Glutamatergic neuron (in vitro differentiated cells): ENCODE measurements around the gene DCLK1. TPM values are rescaled to one million over a fixed set of nuclear protein-coding genes. Genes with fewer than 3 reads are reported as not detected.

Experiments used
- DNase-seq: peaks from one replicate; pipeline ENCODE4 v3.0.0; 2022
- H3K27ac Mint-ChIP-seq: one replicate; pipeline ENCODE4 v1.8.0; 2020; ENCODE audit warnings: mild to moderate bottlenecking, mixed read lengths, inconsistent platforms; ENCODE audit not compliant: unreplicated experiment
- H3K27me3 Mint-ChIP-seq: one replicate; pipeline ENCODE4 v1.8.0; 2020; ENCODE audit warnings: mild to moderate bottlenecking, moderate library complexity, mixed read lengths, inconsistent platforms; ENCODE audit not compliant: unreplicated experiment
- H3K36me3 Mint-ChIP-seq: one replicate; pipeline ENCODE4 v1.8.0; 2020; ENCODE audit warnings: mild to moderate bottlenecking, mixed read lengths, inconsistent platforms; ENCODE audit not compliant: unreplicated experiment
- H3K4me1 Mint-ChIP-seq: one replicate; pipeline ENCODE4 v1.8.0; 2020; ENCODE audit warnings: mild to moderate bottlenecking, low read depth, mixed read lengths, inconsistent platforms; ENCODE audit not compliant: unreplicated experiment
- H3K4me3 Mint-ChIP-seq: one replicate; pipeline ENCODE4 v1.8.0; 2020; ENCODE audit warnings: mild to moderate bottlenecking, mixed read lengths, inconsistent platforms; ENCODE audit not compliant: unreplicated experiment
- H3K9me3 Mint-ChIP-seq: one replicate; pipeline ENCODE4 v1.8.0; 2020; ENCODE audit warnings: mild to moderate bottlenecking, moderate library complexity, mixed read lengths, inconsistent platforms; ENCODE audit not compliant: unreplicated experiment
- total RNA-seq: library from RNA; stranded (reverse); fragmentation: NEBNext Ultra II Directional; extraction: Animal tissue kit (Norgen Biotek cat#: 25700); gene quantifications from one replicate; pipeline ENCODE4 v1.2.1, GENCODE V29; 2021; ENCODE audit not compliant: unreplicated experiment
- TF ChIP-seq, protein P1 (sequence below): fragments of 200-600 bp; sonication (generic); IDR thresholded peaks from one replicate; pipeline ENCODE4 v1.5.0; 2021; ENCODE audit not compliant: partially characterized antibody, unreplicated experiment

DCLK1 gene
- total RNA-seq, 1 donor from 2014 or later: 63.9 TPM

DNA sequence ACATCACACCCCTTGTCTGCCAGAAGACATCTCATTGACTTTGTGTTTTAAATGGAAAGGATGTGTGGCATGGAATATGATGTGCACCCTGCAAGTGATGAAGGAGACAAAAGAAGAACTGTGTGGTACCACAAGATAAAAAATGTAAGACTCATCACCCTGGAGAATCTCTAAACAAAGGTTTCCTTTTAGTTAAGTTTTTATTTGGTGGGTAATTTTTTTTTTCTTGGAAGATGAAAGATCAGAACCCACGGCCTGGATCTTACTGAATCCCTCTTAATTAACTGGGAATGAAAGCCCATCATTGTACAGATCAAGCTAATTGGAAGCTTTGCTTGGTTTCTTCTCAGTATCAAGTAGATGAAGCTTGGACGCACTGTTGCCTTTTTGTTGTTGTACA, 129.6 kb downstream of the DCLK1 start:
- Mint-ChIP-seq H3K27me3 (peaks cover 2% of the 10 kb centered on the region), H3K36me3 (no peaks in the 10 kb centered on the region), H3K27ac (no peak overlapping the region), H3K9me3 (peaks cover 2% of the 10 kb centered on the region), H3K4me1 (no peaks in the 10 kb centered on the region), H3K4me3 (no peak overlapping the region)
- TF ChIP-seq, protein P1, sequence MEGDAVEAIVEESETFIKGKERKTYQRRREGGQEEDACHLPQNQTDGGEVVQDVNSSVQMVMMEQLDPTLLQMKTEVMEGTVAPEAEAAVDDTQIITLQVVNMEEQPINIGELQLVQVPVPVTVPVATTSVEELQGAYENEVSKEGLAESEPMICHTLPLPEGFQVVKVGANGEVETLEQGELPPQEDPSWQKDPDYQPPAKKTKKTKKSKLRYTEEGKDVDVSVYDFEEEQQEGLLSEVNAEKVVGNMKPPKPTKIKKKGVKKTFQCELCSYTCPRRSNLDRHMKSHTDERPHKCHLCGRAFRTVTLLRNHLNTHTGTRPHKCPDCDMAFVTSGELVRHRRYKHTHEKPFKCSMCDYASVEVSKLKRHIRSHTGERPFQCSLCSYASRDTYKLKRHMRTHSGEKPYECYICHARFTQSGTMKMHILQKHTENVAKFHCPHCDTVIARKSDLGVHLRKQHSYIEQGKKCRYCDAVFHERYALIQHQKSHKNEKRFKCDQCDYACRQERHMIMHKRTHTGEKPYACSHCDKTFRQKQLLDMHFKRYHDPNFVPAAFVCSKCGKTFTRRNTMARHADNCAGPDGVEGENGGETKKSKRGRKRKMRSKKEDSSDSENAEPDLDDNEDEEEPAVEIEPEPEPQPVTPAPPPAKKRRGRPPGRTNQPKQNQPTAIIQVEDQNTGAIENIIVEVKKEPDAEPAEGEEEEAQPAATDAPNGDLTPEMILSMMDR: no peak
- DNase-seq: no peak

- Mint-ChIP-seq H3K4me3 (no peak overlapping the region), H3K36me3 (no peaks in the 10 kb centered on the region), H3K9me3 (no peaks in the 10 kb centered on the region), H3K4me1 (no peaks in the 10 kb centered on the region), H3K27me3 (peaks cover 2% of the 10 kb centered on the region), H3K27ac (no peak overlapping the region)
- TF ChIP-seq, protein P1: no peak
- DNase-seq: no peak
Observed at GRCh38 chr13:36000028-36000427, 131.2 kb downstream of the DCLK1 start.

DNA sequence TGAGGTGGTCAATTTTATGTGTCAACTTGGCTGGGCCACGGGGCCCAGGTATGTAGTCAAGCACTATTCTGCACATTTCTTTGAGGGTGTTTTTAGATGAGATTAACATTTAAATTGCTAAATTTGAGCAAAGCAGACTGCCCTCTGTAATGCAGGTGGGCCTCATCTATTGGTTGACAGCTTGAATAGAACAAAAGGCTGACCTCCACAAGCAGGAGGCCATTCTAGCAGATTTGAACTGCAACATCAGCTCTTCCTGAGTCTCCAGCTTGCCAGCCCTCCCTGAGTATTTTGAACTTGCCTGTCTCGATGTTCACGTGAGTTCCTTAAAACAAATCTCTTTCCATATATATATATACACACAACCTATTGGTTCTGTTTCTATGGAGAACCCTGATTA, 134.8 kb downstream of the DCLK1 start:
- no peak overlapping the region for H3K27ac Mint-ChIP-seq
- H3K9me3 Mint-ChIP-seq: peaks cover 2% of the 10 kb centered on the region
- TF ChIP-seq, protein P1: no peak
- H3K4me3 Mint-ChIP-seq: no peak overlapping the region
- H3K27me3 Mint-ChIP-seq: peaks cover 2% of the 10 kb centered on the region
- DNase-seq: no peak
- no peaks in the 10 kb centered on the region for H3K36me3 Mint-ChIP-seq
- no peaks in the 10 kb centered on the region for H3K4me1 Mint-ChIP-seq

DNA sequence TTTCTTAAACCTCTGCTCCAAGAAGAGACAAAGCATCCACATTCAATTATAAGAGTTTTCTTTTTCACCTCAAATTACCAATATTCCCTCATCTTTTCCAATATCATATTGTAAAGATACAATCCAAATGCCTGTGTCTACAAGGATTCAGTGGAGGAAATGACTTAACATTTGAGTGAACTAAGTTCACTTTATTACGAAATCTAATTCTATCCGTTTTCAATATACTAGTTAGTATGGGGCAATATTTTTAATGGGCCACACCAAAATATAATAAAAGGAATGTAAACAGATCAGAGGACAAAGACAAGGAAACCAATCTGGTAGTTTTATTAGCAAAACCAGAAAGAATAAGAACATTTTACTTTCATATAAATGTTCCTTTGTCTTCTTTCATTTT, 136.0 kb downstream of the DCLK1 start:
- Mint-ChIP-seq H3K4me1 (no peaks in the 10 kb centered on the region), H3K27ac (no peak overlapping the region)
- TF ChIP-seq, protein P1: no peak

GRCh38 chr13:35994131-35994966, 136.8 kb downstream of the DCLK1 start:
- Mint-ChIP-seq H3K9me3 (peaks cover 2% of the 10 kb centered on the region), H3K27me3 (peaks cover under 1% of the 10 kb centered on the region), H3K4me3 (no peak overlapping the region), H3K36me3 (no peaks in the 10 kb centered on the region), H3K4me1 (no peaks in the 10 kb centered on the region), H3K27ac (no peak overlapping the region)
- TF ChIP-seq, protein P1: no peak
- DNase-seq: no peak

More for the DNA sequence above, 136.0 kb downstream of the DCLK1 start:
- Mint-ChIP-seq H3K27me3 (peaks cover 2% of the 10 kb centered on the region), H3K4me3 (no peak overlapping the region), H3K9me3 (peaks cover 2% of the 10 kb centered on the region), H3K36me3 (no peaks in the 10 kb centered on the region)
- no peak for DNase-seq
